ENCODE measurements around the gene KREMEN1.

DNA sequence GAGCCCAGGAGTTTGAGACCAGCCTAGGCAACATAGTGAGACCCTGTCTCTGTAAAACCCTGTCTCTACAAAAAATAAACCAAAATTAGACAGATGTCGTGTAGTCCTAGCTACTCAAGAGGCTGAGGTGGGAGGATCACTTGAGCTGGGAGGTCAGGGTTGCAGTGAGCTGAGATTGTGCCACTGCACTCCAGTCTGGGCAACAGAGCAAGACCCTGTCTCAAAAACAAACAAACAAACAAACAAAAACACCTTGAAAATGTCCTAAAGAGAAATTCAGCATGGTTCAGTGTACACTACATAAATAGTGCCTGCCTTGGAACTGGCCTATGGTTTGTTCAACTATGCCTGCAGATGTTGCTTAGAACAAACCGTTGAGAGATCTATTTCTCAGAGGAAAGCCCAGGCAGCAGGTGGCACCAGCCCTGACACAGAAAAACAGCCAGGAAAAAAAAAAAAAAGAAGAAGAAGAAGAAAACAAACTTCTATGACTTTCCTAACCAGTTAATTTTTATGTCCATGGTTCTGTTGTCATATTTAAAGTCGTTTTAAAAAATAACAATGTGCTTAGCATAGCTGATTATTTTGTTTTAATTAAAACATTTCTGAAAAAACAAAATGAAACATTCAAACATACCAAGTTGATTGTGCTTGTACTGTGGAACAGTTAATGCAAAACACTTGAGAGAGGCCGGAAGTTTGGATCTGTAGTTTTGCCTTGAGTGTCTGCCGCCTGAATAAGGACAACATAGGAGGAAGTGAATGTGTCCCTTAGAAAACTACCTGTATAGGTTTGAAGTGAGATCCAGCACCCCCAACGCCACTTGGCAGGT is 5.4 kb downstream of the KREMEN1 start:
- TF ChIP-seq, protein P1, sequence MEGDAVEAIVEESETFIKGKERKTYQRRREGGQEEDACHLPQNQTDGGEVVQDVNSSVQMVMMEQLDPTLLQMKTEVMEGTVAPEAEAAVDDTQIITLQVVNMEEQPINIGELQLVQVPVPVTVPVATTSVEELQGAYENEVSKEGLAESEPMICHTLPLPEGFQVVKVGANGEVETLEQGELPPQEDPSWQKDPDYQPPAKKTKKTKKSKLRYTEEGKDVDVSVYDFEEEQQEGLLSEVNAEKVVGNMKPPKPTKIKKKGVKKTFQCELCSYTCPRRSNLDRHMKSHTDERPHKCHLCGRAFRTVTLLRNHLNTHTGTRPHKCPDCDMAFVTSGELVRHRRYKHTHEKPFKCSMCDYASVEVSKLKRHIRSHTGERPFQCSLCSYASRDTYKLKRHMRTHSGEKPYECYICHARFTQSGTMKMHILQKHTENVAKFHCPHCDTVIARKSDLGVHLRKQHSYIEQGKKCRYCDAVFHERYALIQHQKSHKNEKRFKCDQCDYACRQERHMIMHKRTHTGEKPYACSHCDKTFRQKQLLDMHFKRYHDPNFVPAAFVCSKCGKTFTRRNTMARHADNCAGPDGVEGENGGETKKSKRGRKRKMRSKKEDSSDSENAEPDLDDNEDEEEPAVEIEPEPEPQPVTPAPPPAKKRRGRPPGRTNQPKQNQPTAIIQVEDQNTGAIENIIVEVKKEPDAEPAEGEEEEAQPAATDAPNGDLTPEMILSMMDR (IDR thresholded peaks at IDR 0.05; ENCODE audit: low read depth, low read length, missing input control) = no peak
- no peak for TF ChIP-seq FOXA1 (IDR thresholded peaks at IDR 0.05)
- TF ChIP-seq SP1 (IDR thresholded peaks at IDR 0.05) = no peak
- no peak for TF ChIP-seq TAF1 (conservative IDR thresholded peaks at IDR 0.05)
- TF ChIP-seq, protein P2, sequence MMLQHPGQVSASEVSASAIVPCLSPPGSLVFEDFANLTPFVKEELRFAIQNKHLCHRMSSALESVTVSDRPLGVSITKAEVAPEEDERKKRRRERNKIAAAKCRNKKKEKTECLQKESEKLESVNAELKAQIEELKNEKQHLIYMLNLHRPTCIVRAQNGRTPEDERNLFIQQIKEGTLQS (IDR thresholded peaks at IDR 0.05) = no peak
- TF ChIP-seq JUND (IDR thresholded peaks at IDR 0.05) = no peak
- TF ChIP-seq MAX (IDR thresholded peaks at IDR 0.05) = no peak
- no peak for TF ChIP-seq NR2F2 (IDR thresholded peaks at IDR 0.05)
- TF ChIP-seq HNF4G (IDR thresholded peaks at IDR 0.05) = no peak
- no peak for TF ChIP-seq YY1 (IDR thresholded peaks at IDR 0.05)
- no peak for TF ChIP-seq REST (IDR thresholded peaks at IDR 0.05)
- no peak for TF ChIP-seq RAD21 (IDR thresholded peaks at IDR 0.05)
- TF ChIP-seq, protein P3, sequence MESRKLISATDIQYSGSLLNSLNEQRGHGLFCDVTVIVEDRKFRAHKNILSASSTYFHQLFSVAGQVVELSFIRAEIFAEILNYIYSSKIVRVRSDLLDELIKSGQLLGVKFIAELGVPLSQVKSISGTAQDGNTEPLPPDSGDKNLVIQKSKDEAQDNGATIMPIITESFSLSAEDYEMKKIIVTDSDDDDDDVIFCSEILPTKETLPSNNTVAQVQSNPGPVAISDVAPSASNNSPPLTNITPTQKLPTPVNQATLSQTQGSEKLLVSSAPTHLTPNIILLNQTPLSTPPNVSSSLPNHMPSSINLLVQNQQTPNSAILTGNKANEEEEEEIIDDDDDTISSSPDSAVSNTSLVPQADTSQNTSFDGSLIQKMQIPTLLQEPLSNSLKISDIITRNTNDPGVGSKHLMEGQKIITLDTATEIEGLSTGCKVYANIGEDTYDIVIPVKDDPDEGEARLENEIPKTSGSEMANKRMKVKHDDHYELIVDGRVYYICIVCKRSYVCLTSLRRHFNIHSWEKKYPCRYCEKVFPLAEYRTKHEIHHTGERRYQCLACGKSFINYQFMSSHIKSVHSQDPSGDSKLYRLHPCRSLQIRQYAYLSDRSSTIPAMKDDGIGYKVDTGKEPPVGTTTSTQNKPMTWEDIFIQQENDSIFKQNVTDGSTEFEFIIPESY (IDR thresholded peaks at IDR 0.05) = no peak

Data from liver (tissue), 3 donors.